BJ (cell line): ENCODE data around the gene RPS8. TPM values are rescaled to one million over a fixed set of nuclear protein-coding genes. Genes with fewer than 3 reads are reported as not detected.

Experiments
- CTCF ChIA-PET: fragments of 350-600 bp; formaldehyde crosslinking; extraction: SDS; loops from one replicate; lab custom pipeline; 2021; ENCODE audit warnings: antibody characterized with exemption, inconsistent platforms; lab: Yijun Ruan, JAX
- POLR2A ChIA-PET: fragments of 300-600 bp; sonication (Branson Sonifier 250); formaldehyde crosslinking; extraction: SDS; loops from one replicate; lab custom pipeline; 2021; ENCODE audit warnings: antibody characterized with exemption; lab: Charles Lee
- DNase-seq: peaks from one replicate; pipeline ENCODE4 v3.0.0-alpha.2; 2011; ENCODE audit warnings: low read depth
- H3K27me3 ChIP-seq: 2 replicates; pipeline ENCODE4 v1.6.0; 2011; ENCODE audit warnings: low read length; ENCODE audit not compliant: control insufficient read depth, insufficient read depth
- H3K36me3 ChIP-seq: 2 replicates; pipeline ENCODE4 v1.5.1; 2011; ENCODE audit warnings: low read length; ENCODE audit not compliant: control insufficient read depth, insufficient read depth
- H3K4me3 ChIP-seq: 2 replicates; pipeline ENCODE4 v1.5.1; 2011; ENCODE audit warnings: low read depth, mild to moderate bottlenecking, control low read depth, low read length
- CTCF ChIP-seq: IDR thresholded peaks from 2 replicates; pipeline ENCODE4 v1.5.1; 2011; ENCODE audit warnings: low read depth, mild to moderate bottlenecking, control low read depth, inconsistent platforms, low read length, moderate library complexity; ENCODE audit not compliant: insufficient read depth
- polyA plus RNA-seq: library from polyadenylated mRNA; depleted of rRNA; stranded (reverse); fragments of >200 nt; gene quantifications from 2 replicates; pipeline ENCODE4 v1.2.3, GENCODE V29; 2011

RPS8 gene
- polyA plus RNA-seq, 1 experiment, result 3,306 TPM

- no peak for TF ChIP-seq CTCF
- H3K27me3 ChIP-seq, result no peaks in the 10 kb centered on the region
- POLR2A ChIA-PET, result no interaction called here
- H3K4me3 ChIP-seq, result no peak overlapping the region
- H3K36me3 ChIP-seq, result peaks cover 11% of the 10 kb centered on the region
- CTCF ChIA-PET, result interaction anchor here (0.9 kb wide), 1 partner anchor 24 kb away, joined by 3 read pairs; no protein-coding TSS in a partner anchor
- DNase-seq, result no peak
Observed at GRCh38 chr1:44817307-44817706, 42.0 kb downstream of the RPS8 start.

- ChIA-PET CTCF (interaction anchor here (1.5 to 2.0 kb wide), 3 partner anchors 9 to 27 kb away, joined by 5 to 17 read pairs (median 6); partner anchors contain the start of genes BTBD19 and PLK3), POLR2A (no interaction called here)
- H3K27me3 ChIP-seq, result no peaks in the 10 kb centered on the region
- no peak for DNase-seq
- TF ChIP-seq CTCF, result no peak
- peaks cover 11% of the 10 kb centered on the region for H3K36me3 ChIP-seq
- H3K4me3 ChIP-seq, result no peak overlapping the region
Observed at GRCh38 chr1:44817771-44818495, 42.6 kb downstream of the RPS8 start.

- ChIA-PET CTCF (interaction anchor here (0.6 to 2.0 kb wide), 8 partner anchors 8 to 114 kb away, joined by 3 to 17 read pairs (median 6); partner anchors contain the start of genes BTBD19 and PLK3), POLR2A (interaction anchor here (0.7 to 1.4 kb wide), 6 partner anchors 9 to 703 kb away, joined by 3 to 12 read pairs (median 4); partner anchors contain the start of genes BTBD19, DYNLT4 and PLK3)
- Histone ChIP-seq H3K4me3 (peak overlapping the region; percentile 15), H3K27me3 (no peaks in the 10 kb centered on the region), H3K36me3 (peaks cover 7% of the 10 kb centered on the region)
- DNase-seq, result no peak
- no peak for TF ChIP-seq CTCF
Observed at GRCh38 chr1:44819196-44819607, 43.9 kb downstream of the RPS8 start.

GRCh38 chr1:44819608-44820327, 44.4 kb downstream of the RPS8 start:
- H3K4me3 ChIP-seq, result peak overlapping the region; percentile 38
- peaks cover 5% of the 10 kb centered on the region for H3K36me3 ChIP-seq
- ChIA-PET CTCF (interaction anchor here (0.6 to 4.1 kb wide), 11 partner anchors 9 to 167 kb away, joined by 3 to 23 read pairs (median 6); partner anchors contain the start of genes BTBD19 and PLK3), POLR2A (interaction anchor here (0.7 to 1.4 kb wide), 6 partner anchors 8 to 702 kb away, joined by 3 to 12 read pairs (median 4); partner anchors contain the start of genes BTBD19, DYNLT4 and PLK3)
- TF ChIP-seq CTCF, result no peak
- peak; percentile 79 for DNase-seq
- H3K27me3 ChIP-seq, result no peaks in the 10 kb centered on the region
